Brain pericyte (primary cell): ENCODE data around the gene RELCH.
"Not testable (repeated sequence)": the region's sequence is repeated elsewhere in the genome, so short reads cannot be mapped to it uniquely, and the experiment has no call there.

Experiments used
- DNase-seq: peaks from one replicate; pipeline ENCODE4 v3.0.0-alpha.2; 2012; ENCODE audit warnings: low read depth, low spot score

Gene RELCH, protein sequence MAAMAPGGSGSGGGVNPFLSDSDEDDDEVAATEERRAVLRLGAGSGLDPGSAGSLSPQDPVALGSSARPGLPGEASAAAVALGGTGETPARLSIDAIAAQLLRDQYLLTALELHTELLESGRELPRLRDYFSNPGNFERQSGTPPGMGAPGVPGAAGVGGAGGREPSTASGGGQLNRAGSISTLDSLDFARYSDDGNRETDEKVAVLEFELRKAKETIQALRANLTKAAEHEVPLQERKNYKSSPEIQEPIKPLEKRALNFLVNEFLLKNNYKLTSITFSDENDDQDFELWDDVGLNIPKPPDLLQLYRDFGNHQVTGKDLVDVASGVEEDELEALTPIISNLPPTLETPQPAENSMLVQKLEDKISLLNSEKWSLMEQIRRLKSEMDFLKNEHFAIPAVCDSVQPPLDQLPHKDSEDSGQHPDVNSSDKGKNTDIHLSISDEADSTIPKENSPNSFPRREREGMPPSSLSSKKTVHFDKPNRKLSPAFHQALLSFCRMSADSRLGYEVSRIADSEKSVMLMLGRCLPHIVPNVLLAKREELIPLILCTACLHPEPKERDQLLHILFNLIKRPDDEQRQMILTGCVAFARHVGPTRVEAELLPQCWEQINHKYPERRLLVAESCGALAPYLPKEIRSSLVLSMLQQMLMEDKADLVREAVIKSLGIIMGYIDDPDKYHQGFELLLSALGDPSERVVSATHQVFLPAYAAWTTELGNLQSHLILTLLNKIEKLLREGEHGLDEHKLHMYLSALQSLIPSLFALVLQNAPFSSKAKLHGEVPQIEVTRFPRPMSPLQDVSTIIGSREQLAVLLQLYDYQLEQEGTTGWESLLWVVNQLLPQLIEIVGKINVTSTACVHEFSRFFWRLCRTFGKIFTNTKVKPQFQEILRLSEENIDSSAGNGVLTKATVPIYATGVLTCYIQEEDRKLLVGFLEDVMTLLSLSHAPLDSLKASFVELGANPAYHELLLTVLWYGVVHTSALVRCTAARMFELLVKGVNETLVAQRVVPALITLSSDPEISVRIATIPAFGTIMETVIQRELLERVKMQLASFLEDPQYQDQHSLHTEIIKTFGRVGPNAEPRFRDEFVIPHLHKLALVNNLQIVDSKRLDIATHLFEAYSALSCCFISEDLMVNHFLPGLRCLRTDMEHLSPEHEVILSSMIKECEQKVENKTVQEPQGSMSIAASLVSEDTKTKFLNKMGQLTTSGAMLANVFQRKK

DNA sequence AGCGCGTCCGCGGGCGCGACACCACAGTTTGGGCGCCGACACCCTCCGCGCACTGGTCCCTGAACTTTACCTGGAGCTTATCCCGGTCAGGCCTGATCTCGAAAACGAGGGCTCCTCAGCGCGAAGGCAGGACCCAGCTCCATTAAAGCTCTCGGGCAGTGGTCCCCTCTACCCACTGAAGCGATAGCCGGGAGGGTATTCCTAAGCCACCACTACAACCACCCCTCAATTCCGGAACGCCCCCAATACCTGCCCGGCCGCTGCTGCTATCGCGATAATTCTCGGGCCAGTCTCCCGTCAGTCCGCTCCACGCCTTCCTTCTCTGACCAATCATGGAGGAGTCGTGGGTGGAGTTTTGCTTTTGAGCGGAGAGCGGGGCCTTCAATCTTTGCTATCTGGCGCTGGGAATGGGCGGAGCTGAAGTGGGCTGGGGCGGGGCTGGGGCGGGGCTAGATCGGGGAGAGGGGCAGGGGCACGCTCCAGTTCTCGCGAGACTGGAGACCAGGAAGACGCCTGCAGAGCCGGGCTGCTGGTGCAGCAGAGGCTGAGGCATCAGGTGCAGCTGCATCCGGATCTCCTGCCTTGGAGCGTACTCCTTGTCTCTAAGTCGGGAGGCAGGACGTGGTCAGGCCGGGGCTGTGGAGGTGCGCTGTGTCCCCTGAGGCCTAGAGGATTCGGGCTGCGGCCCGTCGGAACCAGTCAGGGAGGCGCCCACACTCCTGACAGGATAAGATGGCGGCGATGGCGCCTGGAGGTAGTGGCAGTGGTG, at the start of gene RELCH, which contains the start of gene PIGN:
TSS of gene RELCH (plus strand) at position 482 of the 769 bp plus-strand sequence. CDS start at position 733, 251 bp downstream.
TSS of gene PIGN (minus strand) at position 283 of the 769 bp plus-strand sequence. CDS start 25,703 bp downstream, outside the sequence.
- peak; percentile 91 for DNase-seq

DNA sequence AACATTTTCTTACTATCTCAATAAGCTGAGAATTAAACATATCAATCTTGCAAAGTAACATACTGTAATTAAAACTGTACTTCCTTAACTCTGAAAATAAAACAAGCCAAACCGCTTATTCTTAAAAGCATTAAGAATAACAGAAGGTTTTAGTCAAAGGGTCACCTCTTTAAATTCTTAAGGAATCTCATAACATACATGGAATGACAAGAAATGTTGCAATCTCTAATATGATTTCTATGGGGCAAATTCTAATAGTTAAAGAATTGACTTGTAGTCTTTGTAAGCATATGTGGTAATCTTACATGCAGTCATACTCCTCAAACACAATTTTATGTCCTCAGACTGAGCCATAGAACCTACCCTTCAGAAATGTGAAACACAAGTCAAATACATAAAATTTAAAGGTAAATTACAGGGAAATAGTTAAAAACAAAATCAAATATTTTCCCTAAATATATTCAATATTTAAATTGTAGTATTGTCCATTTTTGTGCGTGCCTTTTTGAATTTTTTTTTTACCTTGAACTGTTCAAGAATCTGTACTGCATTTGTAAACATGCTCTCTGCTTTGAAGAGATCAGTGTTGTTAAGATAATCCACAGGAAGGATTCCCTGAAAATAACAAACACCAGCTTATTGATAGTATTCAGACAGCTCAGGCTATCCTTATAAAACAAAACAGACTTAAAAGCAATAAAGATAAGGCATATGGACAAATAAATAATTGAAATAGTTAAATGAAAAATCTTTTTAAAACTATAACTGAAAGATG, 48.4 kb upstream of the RELCH start:
- no peak for DNase-seq

DNA sequence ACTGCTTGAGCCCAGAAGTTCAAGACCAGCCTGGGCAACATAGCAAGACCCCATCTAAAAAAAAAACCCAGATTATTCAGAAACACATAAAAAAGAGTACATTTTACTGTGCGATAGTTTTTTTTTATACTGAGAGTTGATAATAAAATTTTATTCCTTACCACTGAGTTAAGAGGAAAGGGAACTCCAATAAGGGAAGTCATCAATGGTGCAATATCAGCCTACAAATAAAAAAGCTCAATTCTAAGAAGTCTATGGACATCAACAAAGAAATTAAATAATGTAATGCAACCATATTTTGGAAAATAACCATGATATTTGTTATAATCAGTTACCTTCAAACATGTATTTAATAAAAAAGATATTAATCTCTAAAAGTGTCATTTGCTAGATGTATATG, 46.8 kb upstream of the RELCH start:
- no peak for DNase-seq

DNA sequence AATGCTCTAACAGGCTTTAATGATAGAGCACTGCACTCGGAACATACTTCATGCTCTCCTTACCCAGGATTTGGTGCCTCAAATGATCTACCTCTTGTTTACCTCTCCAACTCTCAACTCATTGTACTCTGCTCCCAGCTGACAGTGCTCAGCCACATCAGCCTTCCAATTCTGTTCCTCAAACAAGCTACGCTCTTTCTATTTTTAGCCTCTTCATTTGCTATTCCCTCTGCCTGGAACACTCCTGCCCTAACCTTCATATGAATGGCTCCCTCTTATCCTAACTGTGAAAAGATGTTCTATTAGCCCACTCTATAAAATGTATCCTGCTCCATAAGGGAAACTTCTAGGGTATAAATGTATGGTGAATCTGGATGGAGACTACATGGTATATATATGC, 42.7 kb upstream of the RELCH start:
- DNase-seq, result no peak

DNA sequence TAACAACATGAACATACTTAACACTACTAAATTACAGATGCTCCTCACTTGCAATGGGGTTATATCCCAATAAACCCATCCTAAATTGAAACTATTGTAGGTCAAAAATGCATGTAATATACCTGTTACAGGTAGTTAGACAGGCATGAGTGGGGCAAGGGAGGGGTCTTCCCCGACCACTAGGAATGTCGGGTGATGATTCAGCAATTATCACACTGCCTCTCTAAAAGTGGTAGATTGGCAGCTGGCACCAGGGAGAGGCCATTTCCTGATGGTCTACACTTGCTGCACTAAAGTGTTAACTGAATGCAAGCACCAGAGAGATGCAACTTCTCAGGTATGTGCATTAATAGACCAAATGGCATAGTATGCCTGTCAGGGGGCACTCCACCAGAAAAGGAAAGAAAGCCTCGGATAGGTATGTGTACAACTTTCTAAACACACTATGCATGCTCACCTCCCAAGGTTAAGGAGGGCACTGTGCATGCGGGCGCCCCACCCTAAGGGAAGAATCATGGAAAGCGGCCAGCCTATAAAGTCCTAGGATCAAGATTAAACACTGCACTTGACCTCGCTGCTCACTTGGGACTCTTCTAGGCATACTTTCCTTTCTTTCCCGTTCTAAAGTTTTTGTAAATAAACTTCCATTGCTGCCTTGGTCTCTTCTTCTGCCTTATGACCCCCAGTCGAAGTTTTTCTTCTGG, 35.8 kb upstream of the RELCH start:
- DNase-seq, result no peak

DNA sequence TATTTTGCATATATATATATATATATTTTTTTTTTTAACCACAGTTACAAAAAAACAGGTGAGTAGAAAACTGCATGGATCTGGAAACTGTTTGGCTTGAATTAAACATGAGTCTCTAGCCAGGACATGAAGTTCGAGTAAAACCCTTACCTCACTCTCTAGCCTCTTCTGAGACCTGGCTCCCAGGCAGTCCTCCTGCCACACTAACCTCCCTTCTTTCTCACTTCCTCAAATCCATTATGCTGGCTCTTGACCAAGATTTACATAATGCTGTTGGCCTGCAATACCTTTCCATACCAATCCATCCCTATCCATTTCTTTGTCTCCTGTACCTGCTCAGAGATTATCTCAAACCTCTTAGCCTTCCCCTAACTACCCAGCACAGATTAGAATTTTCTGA, 34.2 kb upstream of the RELCH start:
- DNase-seq, result no peak

DNA sequence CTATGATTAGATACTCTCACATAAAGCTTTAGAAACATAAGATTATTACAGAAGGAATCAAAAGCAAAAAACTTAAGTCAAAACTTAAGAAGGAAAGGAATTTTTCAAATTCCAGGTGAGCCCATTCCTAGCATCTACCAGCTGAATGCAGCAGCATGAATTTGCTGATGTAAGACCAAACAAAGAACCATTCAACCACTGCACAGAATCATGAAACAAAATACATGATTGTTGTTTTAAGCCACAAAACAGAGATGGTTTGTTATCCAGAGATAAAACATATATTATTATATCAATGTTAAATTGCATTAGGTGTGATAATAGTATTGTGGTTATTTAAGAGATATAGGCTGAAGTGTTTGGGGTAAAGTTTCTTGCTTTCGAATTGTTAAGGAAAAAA, 29.2 kb upstream of the RELCH start:
- no peak for DNase-seq

DNA sequence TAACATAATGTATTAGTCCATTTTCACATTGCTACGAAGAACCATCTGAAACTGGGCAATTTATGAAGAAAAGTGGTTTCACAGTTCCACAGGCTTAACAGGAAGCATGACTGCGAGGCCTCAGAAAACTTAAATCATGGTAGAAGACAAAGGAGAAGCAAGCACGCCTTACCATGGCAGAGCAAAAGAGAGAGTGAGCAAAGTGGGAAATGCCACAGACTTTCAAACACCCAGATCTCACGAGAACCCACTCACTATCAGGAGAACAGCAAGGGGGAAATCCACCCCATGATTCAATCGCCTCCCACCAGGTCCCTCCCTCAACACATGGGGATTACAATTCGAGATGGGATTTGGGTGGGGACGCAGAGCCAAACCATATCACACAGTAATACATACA, 22.7 kb upstream of the RELCH start:
- no peak for DNase-seq

DNA sequence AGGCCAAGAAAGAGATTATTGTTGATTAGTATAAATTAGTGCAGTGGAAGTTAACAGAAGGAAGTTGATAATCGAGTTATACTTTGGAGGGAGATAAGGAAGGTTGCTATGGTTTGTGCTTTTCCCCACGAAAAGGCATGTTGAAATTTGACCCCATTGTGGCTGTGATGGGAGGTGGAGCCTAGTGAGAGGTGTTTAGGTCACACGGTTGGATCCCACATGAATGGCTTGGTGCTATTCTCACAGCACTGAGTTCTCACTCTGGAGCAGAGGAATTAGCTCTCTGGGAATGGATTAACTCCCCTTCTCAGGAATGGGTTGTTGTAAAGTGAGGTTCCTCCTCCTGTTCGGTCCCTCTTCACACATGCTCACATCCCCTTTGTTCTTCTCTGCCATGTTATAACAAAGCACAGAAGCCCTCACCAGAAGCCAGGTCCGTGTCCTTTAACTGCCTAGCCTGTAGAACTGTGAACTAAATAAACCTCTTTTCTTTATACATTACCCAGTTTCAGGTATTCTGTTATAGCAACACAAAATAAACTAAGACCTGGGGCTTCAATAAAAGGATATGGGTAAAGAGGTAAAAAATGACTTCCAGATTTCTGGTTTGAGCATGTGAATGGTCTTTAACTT, 22.1 kb upstream of the RELCH start:
- no peak for DNase-seq

DNA sequence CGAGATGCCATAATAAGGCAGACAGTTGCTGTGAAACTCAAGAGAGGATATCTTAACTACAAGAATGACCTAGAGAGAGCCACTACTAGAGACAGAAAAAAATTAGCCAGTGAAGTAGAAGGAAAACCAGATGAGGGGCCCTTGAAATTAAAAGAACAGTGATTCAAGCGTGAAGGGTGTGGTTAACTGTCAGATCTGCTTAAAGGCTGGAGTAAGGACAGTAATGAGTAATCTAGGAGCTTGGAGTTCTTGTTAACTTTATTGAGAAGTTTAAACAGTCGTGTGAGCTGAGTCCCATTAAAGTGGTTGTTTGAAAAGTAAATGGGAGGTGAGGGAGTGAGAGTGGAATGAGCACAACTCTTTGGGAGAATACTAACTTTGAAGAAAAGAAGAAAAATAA, 21.5 kb upstream of the RELCH start:
- no peak for DNase-seq

DNA sequence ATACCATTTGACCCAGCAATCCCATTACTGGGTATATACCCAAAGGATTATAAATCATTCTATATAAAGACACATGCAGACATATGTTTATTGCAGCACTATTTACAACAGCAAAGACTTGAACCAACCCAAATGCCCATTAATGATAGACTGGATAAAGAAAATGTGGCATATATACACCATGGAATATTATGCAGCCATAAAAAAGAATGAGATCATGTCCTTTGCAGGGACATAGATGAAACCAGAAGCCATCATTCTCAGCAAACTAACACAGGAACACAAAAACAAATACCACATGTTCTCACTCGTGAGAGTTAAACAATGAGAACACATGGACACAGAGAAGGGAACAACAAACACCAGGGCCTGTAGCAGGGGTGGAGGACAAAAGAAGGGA, 20.5 kb upstream of the RELCH start:
- DNase-seq, result not testable (repeated sequence)

DNA sequence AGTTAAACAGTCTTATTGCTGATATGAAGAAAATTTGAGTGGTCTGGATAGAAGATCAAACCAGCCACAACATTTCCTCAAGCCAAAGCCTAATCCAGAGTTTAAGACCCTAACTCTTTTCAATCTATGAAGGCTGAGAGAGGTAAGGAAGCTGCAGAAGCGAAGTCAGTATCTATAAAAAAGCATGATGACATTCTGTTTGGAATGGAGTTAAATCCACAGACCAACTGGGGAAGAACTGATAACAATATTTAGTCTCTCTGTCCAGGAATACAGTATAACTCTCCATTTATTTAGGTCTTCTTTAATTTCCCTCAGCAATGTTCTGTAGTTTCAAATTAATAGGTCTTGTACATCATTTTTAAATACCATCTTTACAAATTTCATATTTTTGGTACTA, 16.2 kb upstream of the RELCH start:
- no peak for DNase-seq

DNA sequence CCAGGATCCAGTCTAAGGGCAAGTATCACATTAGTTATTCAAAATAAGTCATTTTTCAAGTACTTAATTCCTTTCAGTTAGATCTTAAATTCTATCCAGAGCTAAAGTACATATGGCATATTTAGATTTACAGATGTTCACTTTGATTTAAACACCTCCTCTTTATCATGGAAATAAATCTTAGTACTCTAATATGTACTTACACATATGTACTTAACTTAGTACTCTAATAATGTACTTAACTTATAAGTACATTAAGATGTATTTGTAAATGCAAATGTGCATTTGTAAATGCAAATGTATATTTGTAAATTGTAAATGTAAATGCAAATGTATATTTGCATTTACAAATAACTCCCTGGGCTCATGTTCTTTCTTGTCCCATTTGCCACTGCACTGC, 14.8 kb upstream of the RELCH start:
- DNase-seq, result no peak

DNA sequence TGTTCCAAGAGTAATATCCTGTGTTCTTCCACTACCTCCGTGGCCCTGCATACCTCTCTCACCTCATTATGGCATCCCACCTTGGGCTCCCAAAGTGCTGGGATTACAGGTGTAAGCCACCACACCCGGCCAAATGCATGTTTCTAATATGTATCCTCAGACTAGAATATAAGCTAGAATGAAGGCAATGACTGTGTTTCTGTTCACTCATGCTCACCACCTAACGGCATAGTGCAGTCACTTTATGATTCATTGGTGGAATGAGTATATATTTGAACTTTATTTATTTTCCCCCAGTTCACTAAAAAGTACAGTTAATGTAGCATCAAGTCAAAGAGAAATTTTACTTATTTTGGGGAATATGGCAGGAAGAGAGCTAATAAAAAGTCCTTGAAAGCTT, 11.5 kb upstream of the RELCH start:
- no peak for DNase-seq

DNA sequence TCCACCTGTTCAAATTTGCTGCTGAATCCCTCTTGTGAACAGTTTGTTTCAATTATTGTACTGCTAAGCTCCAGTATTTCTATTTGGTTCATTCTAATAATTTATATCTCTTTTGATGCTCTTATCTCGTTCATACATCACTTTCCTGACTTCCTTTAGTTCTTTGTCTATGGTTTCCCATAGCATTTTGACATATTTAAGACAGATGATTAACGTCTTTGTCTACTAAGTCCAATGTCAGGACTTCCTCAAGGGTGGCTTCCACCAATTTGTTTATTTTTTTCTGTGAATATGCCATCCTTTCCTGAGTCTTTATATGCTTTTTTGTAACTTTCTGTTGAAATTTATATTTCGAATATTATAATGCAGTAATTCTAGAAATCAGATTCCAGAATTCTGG, 9.8 kb upstream of the RELCH start:
- no peak for DNase-seq

DNA sequence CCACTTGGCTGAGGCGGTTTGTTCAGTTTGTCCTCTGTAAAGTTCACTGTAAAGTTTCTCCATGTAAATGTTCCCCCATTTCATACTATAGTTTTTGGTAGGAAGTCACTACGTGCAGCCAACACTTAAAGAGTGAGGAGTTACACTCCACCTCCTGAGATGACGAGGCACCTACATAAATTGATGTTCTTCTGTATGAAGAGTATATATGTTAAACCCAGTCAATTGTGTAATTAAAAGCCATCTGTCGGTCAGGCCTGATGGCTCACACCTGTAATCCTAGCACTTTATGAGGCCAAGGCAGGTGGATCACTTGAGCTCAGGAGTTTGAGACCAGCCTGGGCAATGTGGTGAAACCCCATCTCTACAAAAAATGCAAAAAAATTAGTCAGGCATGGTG, 7.8 kb upstream of the RELCH start:
- DNase-seq, result no peak

DNA sequence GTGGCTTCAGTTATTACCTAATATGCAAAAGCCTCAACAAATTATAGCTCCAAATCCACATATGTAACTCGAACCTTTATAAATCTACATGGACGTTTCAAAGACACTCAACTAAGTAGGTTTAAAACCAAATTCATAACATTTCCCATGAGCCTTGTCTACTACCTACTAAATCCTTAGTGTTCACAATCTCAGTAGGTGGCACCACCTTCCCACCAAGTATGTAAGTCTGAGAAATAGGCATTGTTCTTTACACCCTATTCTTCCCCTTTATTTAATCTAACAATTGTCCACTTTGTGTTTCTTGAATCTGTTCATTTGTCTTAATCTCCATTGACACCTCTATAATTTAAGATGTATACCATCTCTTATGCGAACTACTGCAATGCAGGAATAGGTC, 4.8 kb upstream of the RELCH start:
- DNase-seq, result no peak

DNA sequence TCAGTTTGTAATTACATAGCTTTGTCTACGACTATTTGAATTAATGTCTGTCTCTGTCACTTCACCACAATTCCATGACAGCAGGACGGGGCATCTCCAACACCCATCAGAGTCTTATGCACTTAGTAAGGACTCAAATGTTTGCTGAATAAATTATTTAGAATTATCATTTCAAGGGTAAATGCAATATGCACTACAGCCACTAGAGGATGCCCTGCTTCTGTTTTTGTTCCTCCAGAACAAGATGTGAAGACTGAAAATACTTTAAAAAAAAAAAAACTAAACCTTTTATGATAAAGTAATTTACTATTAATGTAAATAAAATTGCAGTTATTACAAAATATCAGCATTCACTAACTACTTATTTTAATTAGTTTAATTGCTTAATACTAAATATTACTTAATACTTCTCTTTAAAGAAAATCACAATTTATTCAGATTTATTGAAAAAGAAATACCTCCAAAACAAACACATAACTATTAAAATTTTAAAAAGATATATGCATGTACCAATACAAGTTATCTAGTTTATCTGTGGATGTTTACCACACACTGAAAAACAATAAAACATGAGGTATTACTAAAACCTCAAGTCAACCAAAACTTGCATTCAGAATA, 3.4 kb upstream of the RELCH start:
- DNase-seq, result peak; percentile 10

DNA sequence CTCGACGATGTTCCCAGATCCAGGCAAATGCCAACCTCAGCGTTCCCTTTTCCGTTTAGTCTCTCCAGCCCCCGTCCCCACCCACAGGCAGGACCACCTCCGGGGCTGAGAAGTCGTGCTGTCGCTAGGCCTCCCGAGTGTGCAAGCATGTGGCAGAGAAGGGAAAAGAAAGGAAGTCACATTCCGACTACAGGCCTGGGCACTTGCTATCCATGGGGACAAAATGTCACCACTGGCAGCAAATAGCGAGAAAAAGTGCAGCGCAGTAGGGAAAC, 619 bp upstream of the RELCH start:
- no peak for DNase-seq
